Mucosa of descending colon (tissue), 3 donors: Measurements from ENCODE around the gene CELF2. TPM values are rescaled to one million over a fixed set of nuclear protein-coding genes. Genes with fewer than 3 reads are reported as not detected.

Experiments used
- ATAC-seq: fragments of 200-7000 bp; cut with Tn5 transposase; one replicate; pipeline ENCODE4 v1.9.1; 2020; ENCODE audit warnings: mild to moderate bottlenecking, moderate library complexity
- DNase-seq, 3 donors: peaks; one replicate each; pipeline ENCODE4 v3.0.0-alpha.2; 2020
- H3K36me3 ChIP-seq: fragments of 200-600 bp; one replicate; pipeline ENCODE4 v1.8.0; 2021; ENCODE audit warnings: low read depth, mild to moderate bottlenecking
- H3K4me1 ChIP-seq: fragments of 200-600 bp; one replicate; pipeline ENCODE4 v1.8.0; 2021; ENCODE audit warnings: low read depth, mild to moderate bottlenecking
- H3K4me3 ChIP-seq: fragments of 200-600 bp; one replicate; pipeline ENCODE4 v1.8.0; 2021; ENCODE audit warnings: mild to moderate bottlenecking
- H3K9me3 ChIP-seq: fragments of 200-600 bp; one replicate; pipeline ENCODE4 v1.8.0; 2021; ENCODE audit warnings: mild to moderate bottlenecking
- intact Hi-C, 2 donors: fragments of 100-400 bp; cut with DNase I in 1 of 2; cut with micrococcal nuclease in 1 of 2; formaldehyde crosslinking; loops; one replicate each; pipeline versions ENCODE4 v1.11.0 to v1.11.1; 2022; cut with DNase I, micrococcal nuclease
- total RNA-seq, 3 donors: library from RNA; stranded (reverse); fragmentation: NEBNext Ultra II Directional in 2 of 3; extraction: Animal tissue kit (Norgen Biotek cat#: 25700) in 2 of 3; gene quantifications; one replicate each; pipeline versions ENCODE4 v1.2.1 to v1.2.4, GENCODE V29; 2021 to 2023
- TF ChIP-seq, protein P1 (sequence below): fragments of 200-600 bp; IDR thresholded peaks from one replicate; pipeline ENCODE4 v1.8.0; 2022; ENCODE audit warnings: antibody characterized with exemption, mild to moderate bottlenecking
- donor health status: DM: no; HTN: no; CAD: no; lungs with moderate emphysema.
- donor health status: DM: no; HTN: no; CAD: no.
- donor health status: DM: no; HTN: yes; CAD: no.

Gene CELF2
- total RNA-seq, 3 donors from 2014 or later: 31.4 to 56.5 (median 36.1) TPM

DNA sequence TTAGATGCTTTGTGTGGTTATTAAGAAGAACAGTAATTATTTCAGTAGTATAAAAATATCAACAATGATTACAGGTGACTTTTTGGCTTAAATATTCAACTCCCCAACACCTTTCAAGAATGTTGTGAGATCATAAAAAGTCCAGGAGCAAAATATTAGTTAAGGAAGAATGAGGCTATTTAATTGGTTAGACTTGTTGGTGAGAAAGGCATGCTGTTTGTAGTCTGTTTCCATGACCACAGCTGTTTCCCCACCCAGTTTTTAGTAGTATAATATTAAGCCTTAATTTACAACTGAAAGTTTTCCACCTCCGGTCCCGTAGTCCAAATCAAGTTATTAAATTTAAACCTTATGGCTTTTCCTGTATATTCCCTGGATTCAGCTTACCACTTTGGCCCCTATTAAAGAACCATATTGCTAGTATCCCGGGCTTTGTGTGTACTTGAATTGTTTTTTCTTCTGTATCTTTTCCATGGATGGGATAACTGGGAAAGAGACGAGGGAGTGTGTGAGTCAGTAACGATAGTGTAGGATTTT, 133.3 kb downstream of the CELF2 start:
- peaks cover 11% of the 10 kb centered on the region for H3K4me1 ChIP-seq
- no peak for DNase-seq
- ATAC-seq: no peak
- H3K4me3 ChIP-seq: no peak overlapping the region
- no peaks in the 10 kb centered on the region for H3K36me3 ChIP-seq
- TF ChIP-seq, protein P1, sequence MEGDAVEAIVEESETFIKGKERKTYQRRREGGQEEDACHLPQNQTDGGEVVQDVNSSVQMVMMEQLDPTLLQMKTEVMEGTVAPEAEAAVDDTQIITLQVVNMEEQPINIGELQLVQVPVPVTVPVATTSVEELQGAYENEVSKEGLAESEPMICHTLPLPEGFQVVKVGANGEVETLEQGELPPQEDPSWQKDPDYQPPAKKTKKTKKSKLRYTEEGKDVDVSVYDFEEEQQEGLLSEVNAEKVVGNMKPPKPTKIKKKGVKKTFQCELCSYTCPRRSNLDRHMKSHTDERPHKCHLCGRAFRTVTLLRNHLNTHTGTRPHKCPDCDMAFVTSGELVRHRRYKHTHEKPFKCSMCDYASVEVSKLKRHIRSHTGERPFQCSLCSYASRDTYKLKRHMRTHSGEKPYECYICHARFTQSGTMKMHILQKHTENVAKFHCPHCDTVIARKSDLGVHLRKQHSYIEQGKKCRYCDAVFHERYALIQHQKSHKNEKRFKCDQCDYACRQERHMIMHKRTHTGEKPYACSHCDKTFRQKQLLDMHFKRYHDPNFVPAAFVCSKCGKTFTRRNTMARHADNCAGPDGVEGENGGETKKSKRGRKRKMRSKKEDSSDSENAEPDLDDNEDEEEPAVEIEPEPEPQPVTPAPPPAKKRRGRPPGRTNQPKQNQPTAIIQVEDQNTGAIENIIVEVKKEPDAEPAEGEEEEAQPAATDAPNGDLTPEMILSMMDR: no peak
- intact Hi-C loops: no loop called here
- H3K9me3 ChIP-seq: no peaks in the 10 kb centered on the region

DNA sequence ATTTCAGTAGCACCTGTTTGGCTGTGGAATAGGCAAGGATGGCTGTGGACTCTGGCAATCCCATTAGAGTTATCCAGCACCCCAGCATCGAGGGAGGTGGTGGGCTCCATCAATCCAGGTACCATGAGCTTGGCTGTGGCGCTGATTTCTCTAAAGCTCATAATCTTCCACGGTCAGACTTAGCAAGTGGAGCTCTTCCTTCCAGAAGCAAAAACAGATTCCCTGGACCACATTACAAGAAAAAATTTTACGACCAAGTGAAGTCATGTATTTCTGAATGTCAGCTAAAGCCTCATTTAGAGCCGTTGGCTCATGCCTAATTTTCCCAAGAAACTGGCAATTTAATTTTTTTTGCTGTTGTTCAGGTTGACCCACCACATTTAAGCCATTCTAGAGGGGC, 135.1 kb downstream of the CELF2 start:
- intact Hi-C loops: no loop called here
- H3K9me3 ChIP-seq: no peaks in the 10 kb centered on the region
- H3K4me3 ChIP-seq: no peak overlapping the region
- TF ChIP-seq, protein P1: no peak
- no peak for DNase-seq
- H3K4me1 ChIP-seq: peaks cover 7% of the 10 kb centered on the region
- H3K36me3 ChIP-seq: no peaks in the 10 kb centered on the region
- no peak for ATAC-seq

DNA sequence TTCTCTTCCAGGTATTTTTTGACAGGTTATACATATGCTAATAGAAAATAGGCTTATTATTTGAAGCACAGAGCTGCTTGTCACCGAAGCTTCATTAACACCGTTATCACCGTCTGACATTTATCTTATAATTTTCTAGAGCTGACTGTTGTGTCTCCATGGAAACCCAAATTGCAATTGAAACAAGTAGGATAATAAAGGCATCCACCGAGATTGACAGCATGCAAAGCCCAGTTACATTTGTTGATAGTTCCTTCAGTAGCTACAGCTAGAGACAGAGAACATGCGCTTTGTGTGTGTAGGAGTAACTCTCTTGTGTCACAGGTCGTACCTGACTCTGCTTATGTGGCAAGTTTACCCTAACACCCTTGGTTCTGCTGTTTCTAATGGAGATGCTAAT, 135.6 kb downstream of the CELF2 start:
- Histone ChIP-seq H3K4me3 (no peak overlapping the region), H3K9me3 (no peaks in the 10 kb centered on the region), H3K4me1 (peaks cover 7% of the 10 kb centered on the region), H3K36me3 (no peaks in the 10 kb centered on the region)
- ATAC-seq (no peak), DNase-seq (no peak)
- TF ChIP-seq, protein P1: no peak
- intact Hi-C loops: no loop called here

DNA sequence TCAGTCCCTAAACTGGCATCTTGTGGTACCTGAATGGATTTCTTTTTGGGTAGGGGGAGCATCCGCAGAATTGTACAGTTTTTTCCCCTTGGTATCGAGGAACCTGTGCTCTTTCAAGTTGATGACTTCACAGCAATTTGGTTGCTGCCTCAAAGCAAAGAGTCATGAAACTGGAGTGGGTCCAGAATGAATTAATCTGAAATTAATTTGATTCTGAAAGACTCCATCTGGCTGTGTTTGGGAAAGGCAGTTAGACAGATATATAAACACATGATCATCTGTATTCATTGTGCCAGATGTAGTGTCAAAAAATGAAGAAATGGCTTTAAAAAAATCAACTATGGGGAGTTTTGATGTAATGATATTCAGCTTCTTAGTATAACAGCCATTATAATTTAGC, 136.1 kb downstream of the CELF2 start:
- no peaks in the 10 kb centered on the region for H3K9me3 ChIP-seq
- TF ChIP-seq, protein P1: no peak
- intact Hi-C loops: no loop called here
- no peaks in the 10 kb centered on the region for H3K36me3 ChIP-seq
- ATAC-seq (no peak), DNase-seq (no peak)
- peaks cover 7% of the 10 kb centered on the region for H3K4me1 ChIP-seq
- H3K4me3 ChIP-seq: no peak overlapping the region

DNA sequence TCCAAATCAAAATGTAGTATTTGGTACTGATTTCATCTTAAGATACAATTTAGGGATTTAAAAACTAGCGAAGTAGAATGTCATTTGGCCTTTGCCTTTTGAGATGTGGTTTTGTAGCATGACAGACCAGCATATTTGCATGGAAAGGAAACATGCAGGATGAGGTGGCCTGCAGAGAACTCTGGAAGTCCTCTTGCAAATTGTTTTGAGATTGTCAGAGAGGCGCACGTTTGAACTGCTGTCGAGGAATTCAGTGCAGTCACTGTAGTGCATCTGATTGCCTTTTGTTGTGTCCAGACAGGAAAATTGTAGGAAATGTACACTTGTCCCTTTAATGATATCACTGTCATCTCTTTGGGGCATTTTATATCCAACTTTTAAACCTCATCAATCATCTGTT, 136.7 kb downstream of the CELF2 start:
- TF ChIP-seq, protein P1: no peak
- intact Hi-C loops: no loop called here
- no peak for ATAC-seq

More for the DNA sequence above, 136.7 kb downstream of the CELF2 start:
- no peak for DNase-seq
- Histone ChIP-seq H3K4me3 (no peak overlapping the region), H3K36me3 (no peaks in the 10 kb centered on the region), H3K4me1 (peaks cover 7% of the 10 kb centered on the region), H3K9me3 (no peaks in the 10 kb centered on the region)
